ENCODE data around the gene UFSP1.
A peak's percentile ranks its signal among the peaks of the same experiment; 100 is the strongest.
"Not testable (repeated sequence)": the region's sequence is repeated elsewhere in the genome, so short reads cannot be mapped to it uniquely, and the experiment has no call there.

The UFSP1 gene

GRCh38 chr7:100861616-100861985, 27.9 kb downstream of the UFSP1 start:
- H3K36me3 ChIP-seq (ENCODE audit: insufficient read depth, low read length) = peaks cover 24% of the 10 kb centered on the region
- no peaks in the 10 kb centered on the region for H3K9me3 ChIP-seq (replicated peaks; ENCODE audit: low read length)
- H3K4me2 ChIP-seq (ENCODE audit: low read length) = no peak overlapping the region
- no peak overlapping the region for H3K9ac ChIP-seq (ENCODE audit: low read depth, low read length)
- no peaks in the 10 kb centered on the region for H3K27me3 ChIP-seq (ENCODE audit: control insufficient read depth, insufficient read depth, low read length)
- H3K4me3 ChIP-seq (ENCODE audit: low read length) = no peak overlapping the region
- peaks cover 13% of the 10 kb centered on the region for H3K4me1 ChIP-seq (ENCODE audit: control insufficient read depth, insufficient read depth, low read length)

DNA sequence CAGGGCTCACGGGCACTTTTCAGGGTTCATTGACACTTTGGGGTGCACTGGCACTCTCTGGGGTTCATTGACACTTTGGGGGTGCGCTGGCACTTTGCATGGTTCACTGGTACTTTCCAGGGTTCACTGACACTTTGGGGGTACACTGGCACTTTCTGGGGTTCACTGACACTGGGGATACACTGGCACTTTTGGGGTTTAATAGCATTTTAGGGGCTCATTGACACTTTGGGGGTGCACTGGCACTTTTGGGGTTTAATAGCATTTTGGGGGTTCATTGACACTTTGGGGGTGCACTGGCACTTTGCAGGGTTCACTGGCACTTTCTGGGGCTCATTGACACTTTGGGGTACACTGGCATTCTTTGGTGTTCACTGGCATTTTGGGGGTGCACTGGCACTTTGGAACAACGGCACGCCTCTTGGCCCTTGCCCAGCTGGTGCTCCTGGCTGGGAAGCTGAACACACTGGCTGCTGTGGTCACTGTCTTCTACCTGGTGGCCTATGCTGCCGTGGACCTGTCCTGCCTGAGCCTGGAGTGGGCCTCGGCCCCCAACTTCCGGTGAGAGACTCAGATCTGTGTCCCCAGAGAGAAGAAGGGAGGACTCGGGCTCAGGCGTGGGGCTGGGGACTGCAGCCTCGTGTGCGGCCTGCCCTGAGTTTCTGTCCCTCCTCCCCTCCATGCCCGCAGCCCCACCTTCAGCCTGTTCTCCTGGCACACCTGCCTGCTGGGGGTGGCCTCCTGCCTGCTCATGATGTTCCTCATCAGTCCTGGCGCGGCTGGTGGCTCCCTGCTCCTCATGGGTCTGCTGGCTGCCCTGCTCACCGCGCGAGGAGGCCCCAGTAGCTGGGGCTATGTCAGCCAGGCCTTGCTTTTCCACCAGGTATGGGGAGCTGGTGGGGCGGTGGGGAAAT, 28.6 kb downstream of the UFSP1 start:
- no peak overlapping the region for H3K4me3 ChIP-seq (ENCODE audit: low read length)
- no peaks in the 10 kb centered on the region for H3K9me3 ChIP-seq (replicated peaks; ENCODE audit: low read length)
- H3K4me2 ChIP-seq (ENCODE audit: low read length) = no peak overlapping the region
- peaks cover 24% of the 10 kb centered on the region for H3K36me3 ChIP-seq (ENCODE audit: insufficient read depth, low read length)
- no peak overlapping the region for H3K9ac ChIP-seq (ENCODE audit: low read depth, low read length)
- H3K4me1 ChIP-seq (ENCODE audit: control insufficient read depth, insufficient read depth, low read length) = peaks cover 6% of the 10 kb centered on the region
- no peaks in the 10 kb centered on the region for H3K27me3 ChIP-seq (ENCODE audit: control insufficient read depth, insufficient read depth, low read length)

- Histone ChIP-seq H3K4me1 (ENCODE audit: control insufficient read depth, insufficient read depth, low read length) (no peaks in the 10 kb centered on the region), H3K4me3 (ENCODE audit: low read length) (no peak overlapping the region), H3K9me3 (replicated peaks; ENCODE audit: low read length) (no peaks in the 10 kb centered on the region), H3K27me3 (ENCODE audit: control insufficient read depth, insufficient read depth, low read length) (no peaks in the 10 kb centered on the region), H3K9ac (ENCODE audit: low read depth, low read length) (no peak overlapping the region), H3K4me2 (ENCODE audit: low read length) (no peak overlapping the region), H3K36me3 (ENCODE audit: insufficient read depth, low read length) (peaks cover 24% of the 10 kb centered on the region)
Observed at GRCh38 chr7:100859856-100860255, 29.7 kb downstream of the UFSP1 start.

DNA sequence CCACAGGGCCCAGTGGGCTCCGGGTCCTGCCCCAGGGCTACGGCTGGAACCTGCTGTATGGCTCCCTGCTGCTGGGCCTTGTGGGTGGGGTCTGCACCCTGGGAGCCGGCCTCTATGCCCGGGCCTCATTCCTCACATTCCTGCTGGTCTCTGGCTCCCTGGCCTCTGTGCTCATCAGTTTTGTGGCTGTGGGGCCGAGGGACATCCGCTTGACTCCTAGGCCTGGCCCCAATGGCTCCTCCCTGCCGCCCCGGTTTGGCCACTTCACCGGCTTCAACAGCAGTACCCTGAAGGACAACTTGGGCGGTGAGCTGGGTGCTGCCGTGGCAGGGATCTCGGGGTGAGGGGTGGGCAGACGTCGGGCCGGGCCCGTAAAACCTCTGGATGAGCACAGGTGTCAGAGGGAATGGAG, 32.6 kb downstream of the UFSP1 start:
- Histone ChIP-seq H3K36me3 (ENCODE audit: insufficient read depth, low read length) (peaks cover 20% of the 10 kb centered on the region), H3K9me3 (replicated peaks; ENCODE audit: low read length) (no peaks in the 10 kb centered on the region), H3K9ac (ENCODE audit: low read depth, low read length) (no peak overlapping the region), H3K4me2 (ENCODE audit: low read length) (no peak overlapping the region), H3K4me3 (ENCODE audit: low read length) (no peak overlapping the region), H3K27me3 (ENCODE audit: control insufficient read depth, insufficient read depth, low read length) (no peaks in the 10 kb centered on the region), H3K4me1 (ENCODE audit: control insufficient read depth, insufficient read depth, low read length) (peaks cover 7% of the 10 kb centered on the region)

- Histone ChIP-seq H3K36me3 (ENCODE audit: insufficient read depth, low read length) (peaks cover 11% of the 10 kb centered on the region), H3K27me3 (ENCODE audit: control insufficient read depth, insufficient read depth, low read length) (no peaks in the 10 kb centered on the region), H3K9me3 (replicated peaks; ENCODE audit: low read length) (no peaks in the 10 kb centered on the region), H3K9ac (ENCODE audit: low read depth, low read length) (no peak overlapping the region), H3K4me2 (ENCODE audit: low read length) (no peak overlapping the region), H3K4me1 (ENCODE audit: control insufficient read depth, insufficient read depth, low read length) (peaks cover 7% of the 10 kb centered on the region), H3K4me3 (ENCODE audit: low read length) (no peak overlapping the region)
Observed at GRCh38 chr7:100855515-100855914, 34.0 kb downstream of the UFSP1 start.

GRCh38 chr7:100854899-100855298, 34.6 kb downstream of the UFSP1 start:
- not testable (repeated sequence) for H3K27me3 ChIP-seq (ENCODE audit: control insufficient read depth, insufficient read depth, low read length); H3K4me3 ChIP-seq (ENCODE audit: low read length); H3K9ac ChIP-seq (ENCODE audit: low read depth, low read length); H3K4me1 ChIP-seq (ENCODE audit: control insufficient read depth, insufficient read depth, low read length); H3K36me3 ChIP-seq (ENCODE audit: insufficient read depth, low read length); H3K4me2 ChIP-seq (ENCODE audit: low read length); H3K9me3 ChIP-seq (replicated peaks; ENCODE audit: low read length)

- Histone ChIP-seq H3K36me3 (ENCODE audit: insufficient read depth, low read length) (peaks cover 4% of the 10 kb centered on the region), H3K27me3 (ENCODE audit: control insufficient read depth, insufficient read depth, low read length) (no peaks in the 10 kb centered on the region), H3K4me1 (ENCODE audit: control insufficient read depth, insufficient read depth, low read length) (peaks cover 7% of the 10 kb centered on the region), H3K4me3 (ENCODE audit: low read length) (no peak overlapping the region), H3K9me3 (replicated peaks; ENCODE audit: low read length) (no peaks in the 10 kb centered on the region), H3K4me2 (ENCODE audit: low read length) (no peak overlapping the region), H3K9ac (ENCODE audit: low read depth, low read length) (no peak overlapping the region)
Observed at GRCh38 chr7:100854146-100854895, 35.2 kb downstream of the UFSP1 start.

GRCh38 chr7:100852048-100852872, 37.3 kb downstream of the UFSP1 start, which contains the start of gene SLC12A9:
Gene SLC12A9 (plus strand): TSS chr7:100852713. CDS start chr7:100854198, 1,485 bp downstream.
- Histone ChIP-seq H3K4me1 (ENCODE audit: control insufficient read depth, insufficient read depth, low read length) (peaks cover 7% of the 10 kb centered on the region), H3K27me3 (ENCODE audit: control insufficient read depth, insufficient read depth, low read length) (no peaks in the 10 kb centered on the region), H3K9ac (ENCODE audit: low read depth, low read length) (peak within 1 kb of the TSS; percentile 88), H3K4me2 (ENCODE audit: low read length) (peak within 1 kb of the TSS; percentile 98), H3K9me3 (replicated peaks; ENCODE audit: low read length) (no peaks in the 10 kb centered on the region), H3K36me3 (ENCODE audit: insufficient read depth, low read length) (no peaks in the 10 kb centered on the region), H3K4me3 (ENCODE audit: low read length) (peak within 1 kb of the TSS; percentile 96)

DNA sequence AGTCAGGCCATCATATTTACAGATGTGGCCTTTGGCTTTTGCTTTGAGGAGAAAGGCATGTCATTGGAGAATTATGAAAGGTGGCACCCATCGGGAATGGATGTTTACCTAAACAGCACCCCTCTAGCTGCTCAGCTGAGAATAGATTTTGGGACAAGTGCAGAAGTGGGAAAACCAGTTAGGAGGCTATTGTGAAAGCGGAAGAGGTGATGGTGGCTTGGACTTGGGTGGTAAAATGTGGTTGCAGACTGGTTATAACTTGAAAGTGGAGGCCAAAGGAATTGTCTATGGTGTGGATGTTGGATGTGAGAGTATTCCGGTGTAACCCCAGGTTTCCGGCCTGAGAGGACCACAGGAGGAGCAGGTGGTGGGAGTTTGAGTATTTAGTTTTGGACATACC, 42.2 kb downstream of the UFSP1 start:
- peaks cover 3% of the 10 kb centered on the region for H3K4me1 ChIP-seq (ENCODE audit: control insufficient read depth, insufficient read depth, low read length)

DNA sequence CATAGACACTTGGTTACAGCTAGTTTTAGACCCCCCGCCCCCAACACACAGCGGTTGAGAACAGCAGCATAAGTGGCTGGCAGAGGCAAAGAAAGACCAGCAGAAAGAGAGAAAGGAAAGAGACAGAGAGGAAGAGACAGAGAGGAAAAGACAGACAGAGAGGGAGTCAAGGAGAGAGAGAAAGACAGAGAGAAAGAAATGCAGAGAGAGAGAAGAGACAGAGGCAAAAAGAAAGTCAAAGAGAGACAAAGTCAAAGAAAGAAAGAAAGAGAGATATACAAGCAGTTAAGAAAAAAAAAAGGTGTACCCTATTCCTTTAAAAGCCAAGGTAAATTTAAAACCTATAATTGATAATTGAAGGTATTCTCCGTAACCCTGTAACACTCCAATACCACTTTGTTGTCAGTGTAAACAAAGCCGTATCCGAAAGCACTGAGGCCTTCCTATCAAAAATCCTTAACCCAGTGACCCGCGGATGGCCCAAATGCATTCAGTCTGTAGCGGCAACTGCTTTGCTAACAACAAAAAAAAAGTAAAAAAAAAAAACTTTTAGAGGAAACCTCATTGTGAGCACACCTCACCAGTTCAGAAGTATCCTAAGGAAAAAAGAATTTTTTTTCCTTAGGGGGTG, 48.9 kb downstream of the UFSP1 start:
- no peaks in the 10 kb centered on the region for H3K27me3 ChIP-seq (ENCODE audit: control insufficient read depth, insufficient read depth, low read length)
- H3K4me3 ChIP-seq (ENCODE audit: low read length) = no peak overlapping the region
- H3K9ac ChIP-seq (ENCODE audit: low read depth, low read length) = no peak overlapping the region
- H3K9me3 ChIP-seq (replicated peaks; ENCODE audit: low read length) = no peaks in the 10 kb centered on the region
- peaks cover 4% of the 10 kb centered on the region for H3K4me1 ChIP-seq (ENCODE audit: control insufficient read depth, insufficient read depth, low read length)
- H3K36me3 ChIP-seq (ENCODE audit: insufficient read depth, low read length) = no peaks in the 10 kb centered on the region
- no peak overlapping the region for H3K4me2 ChIP-seq (ENCODE audit: low read length)

More for the DNA sequence above, 42.2 kb downstream of the UFSP1 start:
- Histone ChIP-seq H3K27me3 (ENCODE audit: control insufficient read depth, insufficient read depth, low read length) (no peaks in the 10 kb centered on the region), H3K9me3 (replicated peaks; ENCODE audit: low read length) (no peaks in the 10 kb centered on the region), H3K9ac (ENCODE audit: low read depth, low read length) (no peak overlapping the region), H3K36me3 (ENCODE audit: insufficient read depth, low read length) (no peaks in the 10 kb centered on the region), H3K4me2 (ENCODE audit: low read length) (no peak overlapping the region), H3K4me3 (ENCODE audit: low read length) (no peak overlapping the region)

DNA sequence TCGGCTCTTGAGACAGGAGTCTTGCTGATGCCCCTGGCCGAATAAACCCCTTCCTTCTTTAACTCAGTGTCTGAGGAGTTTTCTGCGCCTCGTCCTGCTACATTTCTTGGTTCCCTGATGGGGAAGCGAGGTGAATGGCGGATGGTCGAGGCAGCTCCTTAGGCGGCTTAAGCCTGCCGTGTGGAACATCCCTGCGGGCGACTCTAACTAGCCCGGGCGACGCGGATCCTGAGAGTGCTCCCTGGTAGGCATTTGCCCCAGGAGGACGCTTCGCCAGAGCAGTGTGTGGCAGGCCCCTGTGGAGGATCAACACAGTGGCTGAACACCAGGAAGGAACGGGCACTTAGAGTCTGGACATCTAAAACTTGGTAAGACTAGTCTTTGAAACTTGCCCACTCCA, 50.2 kb downstream of the UFSP1 start:
- H3K9ac ChIP-seq (ENCODE audit: low read depth, low read length) = no peak overlapping the region
- H3K4me1 ChIP-seq (ENCODE audit: control insufficient read depth, insufficient read depth, low read length) = peaks cover 4% of the 10 kb centered on the region
- H3K27me3 ChIP-seq (ENCODE audit: control insufficient read depth, insufficient read depth, low read length) = no peaks in the 10 kb centered on the region
- no peaks in the 10 kb centered on the region for H3K9me3 ChIP-seq (replicated peaks; ENCODE audit: low read length)
- no peaks in the 10 kb centered on the region for H3K36me3 ChIP-seq (ENCODE audit: insufficient read depth, low read length)
- no peak overlapping the region for H3K4me2 ChIP-seq (ENCODE audit: low read length)
- no peak overlapping the region for H3K4me3 ChIP-seq (ENCODE audit: low read length)

All from skeletal muscle satellite cell (primary cell).